Parathyroid adenoma (tissue), 2 donors: ENCODE measurements around the gene ATP1A1.

Experiments
- H2AFZ ChIP-seq: fragments of 300-600 bp; sonication (generic); one replicate; pipeline ENCODE4 v1.7.0; 2017; ENCODE audit warnings: antibody characterized with exemption, mild to moderate bottlenecking
- H3K27ac ChIP-seq: fragments of 300-600 bp; sonication (generic); one replicate; pipeline ENCODE4 v1.7.0; 2017
- H3K27me3 ChIP-seq: fragments of 300-600 bp; sonication (generic); one replicate; pipeline ENCODE4 v1.7.0; 2017; ENCODE audit warnings: low read length; ENCODE audit not compliant: control insufficient read depth, insufficient read depth
- H3K36me3 ChIP-seq: fragments of 300-600 bp; sonication (generic); one replicate; pipeline ENCODE4 v1.7.0; 2017; ENCODE audit warnings: low read length; ENCODE audit not compliant: control insufficient read depth, insufficient read depth
- H3K4me1 ChIP-seq: fragments of 300-600 bp; sonication (generic); one replicate; pipeline ENCODE4 v1.7.0; 2017; ENCODE audit warnings: control low read depth
- H3K4me2 ChIP-seq: fragments of 300-600 bp; sonication (generic); one replicate; pipeline ENCODE4 v1.7.0; 2017; ENCODE audit warnings: low read length
- H3K4me3 ChIP-seq: fragments of 300-600 bp; sonication (generic); one replicate; pipeline ENCODE4 v1.7.0; 2017; ENCODE audit warnings: low read depth, low read length
- H3K79me2 ChIP-seq: fragments of 300-600 bp; sonication (generic); one replicate; pipeline ENCODE4 v1.7.0; 2017; ENCODE audit warnings: control low read depth
- H3K9ac ChIP-seq: fragments of 300-600 bp; sonication (generic); one replicate; pipeline ENCODE4 v1.7.0; 2017; ENCODE audit warnings: mild to moderate bottlenecking
- H3K9me3 ChIP-seq: fragments of 300-600 bp; sonication (generic); one replicate; pipeline ENCODE4 v1.7.0; 2017; ENCODE audit warnings: low read length; ENCODE audit not compliant: control insufficient read depth
- TF ChIP-seq, protein P1 (sequence below): fragments of 300-600 bp; sonication (generic); IDR thresholded peaks from one replicate; pipeline ENCODE4 v1.7.0; 2017; ENCODE audit warnings: antibody characterized with exemption, mild to moderate bottlenecking
- donor health status: primary hyperparathyroidism.

The ATP1A1 gene

DNA sequence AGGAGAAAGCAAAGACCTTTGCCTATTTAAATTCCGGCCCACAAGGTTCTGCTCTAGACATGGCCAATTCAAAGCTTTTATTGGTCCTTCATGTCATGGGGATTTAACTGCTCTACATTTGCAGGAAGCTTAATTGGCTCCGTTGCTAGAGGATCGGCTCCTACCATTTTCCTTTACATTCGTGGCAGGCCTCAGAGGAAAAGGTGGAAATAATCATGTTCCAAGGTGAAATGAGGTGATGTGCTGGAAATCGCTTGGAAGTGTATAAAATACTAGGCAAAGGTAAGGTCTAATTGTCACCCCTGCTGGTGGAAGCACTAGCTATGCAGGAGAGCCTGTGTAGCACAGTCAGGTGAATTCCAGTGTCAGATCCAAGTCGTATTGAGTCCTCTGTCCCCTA is 55.5 kb downstream of the ATP1A1 start:
- H3K4me2 ChIP-seq = no peak overlapping the region
- TF ChIP-seq, protein P1, sequence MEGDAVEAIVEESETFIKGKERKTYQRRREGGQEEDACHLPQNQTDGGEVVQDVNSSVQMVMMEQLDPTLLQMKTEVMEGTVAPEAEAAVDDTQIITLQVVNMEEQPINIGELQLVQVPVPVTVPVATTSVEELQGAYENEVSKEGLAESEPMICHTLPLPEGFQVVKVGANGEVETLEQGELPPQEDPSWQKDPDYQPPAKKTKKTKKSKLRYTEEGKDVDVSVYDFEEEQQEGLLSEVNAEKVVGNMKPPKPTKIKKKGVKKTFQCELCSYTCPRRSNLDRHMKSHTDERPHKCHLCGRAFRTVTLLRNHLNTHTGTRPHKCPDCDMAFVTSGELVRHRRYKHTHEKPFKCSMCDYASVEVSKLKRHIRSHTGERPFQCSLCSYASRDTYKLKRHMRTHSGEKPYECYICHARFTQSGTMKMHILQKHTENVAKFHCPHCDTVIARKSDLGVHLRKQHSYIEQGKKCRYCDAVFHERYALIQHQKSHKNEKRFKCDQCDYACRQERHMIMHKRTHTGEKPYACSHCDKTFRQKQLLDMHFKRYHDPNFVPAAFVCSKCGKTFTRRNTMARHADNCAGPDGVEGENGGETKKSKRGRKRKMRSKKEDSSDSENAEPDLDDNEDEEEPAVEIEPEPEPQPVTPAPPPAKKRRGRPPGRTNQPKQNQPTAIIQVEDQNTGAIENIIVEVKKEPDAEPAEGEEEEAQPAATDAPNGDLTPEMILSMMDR = no peak

DNA sequence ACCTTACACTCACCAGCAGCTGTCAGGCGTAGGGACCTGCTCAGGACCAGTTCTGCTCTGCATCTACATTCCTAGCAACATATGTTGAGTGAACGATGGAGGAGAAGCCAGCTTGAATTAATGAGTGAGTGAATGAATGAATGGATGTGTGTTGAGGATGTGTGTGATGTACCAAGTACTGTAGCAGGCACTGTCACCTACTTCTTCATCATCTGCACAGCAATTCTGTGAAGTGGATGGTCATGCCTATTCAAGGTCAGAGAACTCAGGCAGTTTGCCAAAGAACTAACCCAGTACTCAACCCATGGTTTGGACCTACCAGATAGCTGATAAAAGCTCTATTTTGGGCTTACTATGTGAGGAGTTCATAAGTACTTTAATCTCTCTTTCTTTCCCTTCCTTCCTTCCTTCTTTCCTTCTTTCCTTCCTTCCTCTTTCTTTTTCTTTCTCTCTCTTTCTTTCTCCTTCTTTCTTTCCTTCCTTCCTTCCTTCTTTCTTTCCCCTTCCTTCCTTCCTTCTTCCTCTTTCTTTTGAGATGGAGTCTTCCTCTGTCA is 56.9 kb downstream of the ATP1A1 start:
- Histone ChIP-seq H3K79me2 (no peaks in the 10 kb centered on the region), H3K36me3 (no peaks in the 10 kb centered on the region), H3K27ac (no peak overlapping the region), H3K4me1 (peaks cover 8% of the 10 kb centered on the region), H3K27me3 (no peaks in the 10 kb centered on the region), H3K9me3 (no peaks in the 10 kb centered on the region), H3K4me2 (no peak overlapping the region), H3K9ac (no peak overlapping the region), H2AFZ (no peak overlapping the region), H3K4me3 (no peak overlapping the region)
- TF ChIP-seq, protein P1 = no peak

More for the DNA sequence above, 55.5 kb downstream of the ATP1A1 start:
- peaks cover 6% of the 10 kb centered on the region for H3K4me1 ChIP-seq
- H3K27me3 ChIP-seq = no peaks in the 10 kb centered on the region
- no peaks in the 10 kb centered on the region for H3K79me2 ChIP-seq
- no peak overlapping the region for H3K4me3 ChIP-seq
- H3K27ac ChIP-seq = no peak overlapping the region
- H3K36me3 ChIP-seq = no peaks in the 10 kb centered on the region
- H3K9ac ChIP-seq = no peak overlapping the region
- no peaks in the 10 kb centered on the region for H3K9me3 ChIP-seq
- no peak overlapping the region for H2AFZ ChIP-seq

DNA sequence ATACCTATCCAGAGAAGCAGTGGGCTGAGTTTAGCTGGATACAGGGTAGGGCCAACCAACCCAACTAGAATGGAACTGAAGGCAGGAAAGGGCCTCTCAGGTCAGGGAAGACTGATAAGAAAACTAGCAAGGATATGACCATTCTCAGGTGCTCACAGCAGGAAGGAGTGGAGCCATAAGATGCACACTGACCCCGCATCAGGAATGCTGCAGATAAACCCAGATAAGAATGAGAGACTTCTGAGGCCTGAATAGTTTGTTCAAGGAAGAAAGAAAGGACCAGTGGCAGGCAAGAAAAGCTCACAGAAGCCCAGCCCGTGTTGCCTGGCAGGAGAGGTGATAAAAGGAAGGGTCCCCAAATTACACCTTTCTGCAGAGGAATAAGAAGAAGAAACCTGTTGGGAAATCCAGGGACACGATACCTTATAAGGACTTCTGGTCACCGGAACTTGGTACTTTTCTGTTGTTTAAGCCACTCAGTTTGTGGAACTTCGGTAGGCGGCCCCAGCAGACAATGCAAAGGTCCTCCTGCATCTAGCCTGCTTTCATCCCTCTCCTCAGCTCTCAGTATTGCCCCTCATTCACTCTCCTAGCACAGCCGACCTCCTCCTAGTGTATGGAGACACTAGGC is 58.9 kb downstream of the ATP1A1 start:
- H3K9me3 ChIP-seq = no peaks in the 10 kb centered on the region
- H3K9ac ChIP-seq = no peak overlapping the region
- no peaks in the 10 kb centered on the region for H3K79me2 ChIP-seq
- H3K27ac ChIP-seq = no peak overlapping the region
- no peak overlapping the region for H3K4me3 ChIP-seq
- no peak overlapping the region for H3K4me2 ChIP-seq
- no peaks in the 10 kb centered on the region for H3K27me3 ChIP-seq
- H3K4me1 ChIP-seq = peaks cover 8% of the 10 kb centered on the region
- no peak overlapping the region for H2AFZ ChIP-seq
- H3K36me3 ChIP-seq = no peaks in the 10 kb centered on the region
- TF ChIP-seq, protein P1 = no peak

DNA sequence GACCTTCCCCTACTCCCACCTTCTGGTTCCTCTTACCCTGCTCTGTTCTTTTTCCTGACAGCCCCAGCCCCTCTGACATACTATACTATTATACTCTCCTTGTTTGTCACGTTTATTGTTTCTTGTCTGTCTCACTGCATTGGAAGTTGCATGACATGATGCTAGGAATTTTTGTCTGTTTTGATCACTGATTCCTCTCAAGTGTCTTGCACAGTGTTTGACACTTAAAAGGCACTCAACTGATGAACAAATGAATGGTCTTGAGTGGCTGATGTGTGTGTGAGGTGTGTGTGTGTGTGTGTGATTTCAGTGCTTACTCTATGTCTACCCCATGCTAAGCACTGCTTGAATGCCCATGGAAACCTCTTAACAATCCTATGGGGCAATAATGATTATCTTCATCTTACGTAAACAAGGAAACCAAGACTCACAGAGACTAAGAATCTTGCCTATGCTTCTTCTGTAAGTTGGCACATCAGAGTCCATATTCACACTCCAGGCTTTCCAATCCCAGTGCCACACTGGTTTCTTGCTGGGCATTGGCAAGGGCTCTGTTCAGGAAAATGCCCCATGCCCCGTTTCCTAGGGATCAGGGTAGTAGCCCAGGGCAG is 59.7 kb downstream of the ATP1A1 start:
- no peak overlapping the region for H3K9ac ChIP-seq
- no peaks in the 10 kb centered on the region for H3K9me3 ChIP-seq
- no peaks in the 10 kb centered on the region for H3K79me2 ChIP-seq
- TF ChIP-seq, protein P1 = no peak
- H3K36me3 ChIP-seq = no peaks in the 10 kb centered on the region
- H3K27me3 ChIP-seq = no peaks in the 10 kb centered on the region
- H3K27ac ChIP-seq = peak overlapping the region; percentile 39
- H2AFZ ChIP-seq = peak overlapping the region; percentile 84
- no peak overlapping the region for H3K4me2 ChIP-seq
- peaks cover 8% of the 10 kb centered on the region for H3K4me1 ChIP-seq
- H3K4me3 ChIP-seq = no peak overlapping the region
